ACC112 (cell line): ENCODE measurements around the gene UBE4B.
"Not testable (repeated sequence)": the region's sequence is repeated elsewhere in the genome, so short reads cannot be mapped to it uniquely, and the experiment has no call there.

Experiments
- H2AFZ ChIP-seq: fragments of 200-600 bp; sonication (generic); one replicate; pipeline ENCODE4 v1.6.0; 2017; ENCODE audit warnings: antibody characterized with exemption, low read length; ENCODE audit not compliant: unreplicated experiment
- H3K27ac ChIP-seq: fragments of 200-600 bp; sonication (generic); 2 replicates; pipeline ENCODE4 v1.5.1; 2014; ENCODE audit warnings: low read depth, mild to moderate bottlenecking, antibody characterized with exemption, low read length, moderate library complexity
- H3K27me3 ChIP-seq: fragments of 200-600 bp; sonication (generic); 2 replicates; pipeline ENCODE4 v1.6.1; 2014; ENCODE audit warnings: mild to moderate bottlenecking, antibody characterized with exemption, low read length, moderate library complexity, mixed read lengths; ENCODE audit not compliant: insufficient read depth
- H3K36me3 ChIP-seq: fragments of 200-600 bp; sonication (generic); 2 replicates; pipeline ENCODE4 v1.6.1; 2016; ENCODE audit warnings: mild to moderate bottlenecking, antibody characterized with exemption, low read length, moderate library complexity, mixed read lengths; ENCODE audit not compliant: insufficient read depth
- H3K4me1 ChIP-seq: fragments of 200-600 bp; sonication (generic); one replicate; pipeline ENCODE4 v1.6.1; 2016; ENCODE audit warnings: low read length, mixed read lengths; ENCODE audit not compliant: insufficient read depth, unreplicated experiment, control insufficient read depth
- H3K4me3 ChIP-seq: fragments of 200-600 bp; sonication (generic); 2 replicates; pipeline ENCODE4 v1.5.1; 2014; ENCODE audit warnings: mild to moderate bottlenecking, low read depth, low read length
- H3K79me2 ChIP-seq: fragments of 200-600 bp; sonication (generic); one replicate; pipeline ENCODE4 v1.6.0; 2016; ENCODE audit warnings: low read length; ENCODE audit not compliant: control insufficient read depth, unreplicated experiment, insufficient read depth

The UBE4B gene

GRCh38 chr1:10007169-10007568, 25.6 kb upstream of the UBE4B start:
- H3K36me3 ChIP-seq, result no peaks in the 10 kb centered on the region
- H2AFZ ChIP-seq, result no peak overlapping the region
- H3K4me1 ChIP-seq, result no peaks in the 10 kb centered on the region
- no peak overlapping the region for H3K27ac ChIP-seq
- H3K4me3 ChIP-seq, result no peak overlapping the region
- H3K79me2 ChIP-seq, result no peaks in the 10 kb centered on the region
- H3K27me3 ChIP-seq, result no peaks in the 10 kb centered on the region

- Histone ChIP-seq H3K4me1 (no peaks in the 10 kb centered on the region), H3K36me3 (no peaks in the 10 kb centered on the region), H3K27me3 (no peaks in the 10 kb centered on the region), H3K4me3 (no peak overlapping the region), H2AFZ (no peak overlapping the region), H3K27ac (no peak overlapping the region), H3K79me2 (no peaks in the 10 kb centered on the region)
Observed at GRCh38 chr1:10014016-10014415, 18.7 kb upstream of the UBE4B start.

GRCh38 chr1:10019561-10019960, 13.2 kb upstream of the UBE4B start:
- no peaks in the 10 kb centered on the region for H3K36me3 ChIP-seq

GRCh38 chr1:10020086-10020485, 12.7 kb upstream of the UBE4B start:
- H3K4me3 ChIP-seq, result no peak overlapping the region

More at GRCh38 chr1:10019561-10019960, 13.2 kb upstream of the UBE4B start:
- H2AFZ ChIP-seq, result no peak overlapping the region
- H3K4me3 ChIP-seq, result no peak overlapping the region
- no peaks in the 10 kb centered on the region for H3K4me1 ChIP-seq
- no peak overlapping the region for H3K27ac ChIP-seq
- H3K27me3 ChIP-seq, result no peaks in the 10 kb centered on the region
- no peaks in the 10 kb centered on the region for H3K79me2 ChIP-seq

GRCh38 chr1:10020678-10021077, 12.1 kb upstream of the UBE4B start:
- not testable (repeated sequence) for H3K27ac ChIP-seq, H3K27me3 ChIP-seq, H3K36me3 ChIP-seq, H2AFZ ChIP-seq, H3K79me2 ChIP-seq, H3K4me1 ChIP-seq, H3K4me3 ChIP-seq

More at GRCh38 chr1:10020086-10020485, 12.7 kb upstream of the UBE4B start:
- Histone ChIP-seq H3K27ac (no peak overlapping the region), H2AFZ (no peak overlapping the region), H3K27me3 (no peaks in the 10 kb centered on the region), H3K4me1 (no peaks in the 10 kb centered on the region), H3K36me3 (no peaks in the 10 kb centered on the region), H3K79me2 (no peaks in the 10 kb centered on the region)

- H3K4me3 ChIP-seq, H3K79me2 ChIP-seq, H3K27me3 ChIP-seq, H3K36me3 ChIP-seq, H3K27ac ChIP-seq, H3K4me1 ChIP-seq, H2AFZ ChIP-seq: not testable (repeated sequence)
Observed at GRCh38 chr1:10021992-10022391, 10.8 kb upstream of the UBE4B start.

GRCh38 chr1:10022656-10023055, 10.1 kb upstream of the UBE4B start:
- H2AFZ ChIP-seq, result no peak overlapping the region
- no peaks in the 10 kb centered on the region for H3K79me2 ChIP-seq
- no peaks in the 10 kb centered on the region for H3K4me1 ChIP-seq
- no peaks in the 10 kb centered on the region for H3K27me3 ChIP-seq
- no peak overlapping the region for H3K4me3 ChIP-seq
- H3K36me3 ChIP-seq, result no peaks in the 10 kb centered on the region
- H3K27ac ChIP-seq, result no peak overlapping the region

- H3K4me1 ChIP-seq, result no peaks in the 10 kb centered on the region
Observed at GRCh38 chr1:10025354-10025753, 7.4 kb upstream of the UBE4B start.

GRCh38 chr1:10027027-10027426, 5.7 kb upstream of the UBE4B start:
- Histone ChIP-seq H3K4me3 (no peak overlapping the region), H3K4me1 (peaks cover 7% of the 10 kb centered on the region), H3K79me2 (no peaks in the 10 kb centered on the region), H2AFZ (no peak overlapping the region), H3K27ac (no peak overlapping the region), H3K36me3 (no peaks in the 10 kb centered on the region), H3K27me3 (no peaks in the 10 kb centered on the region)

More at GRCh38 chr1:10025354-10025753, 7.4 kb upstream of the UBE4B start:
- H3K27me3 ChIP-seq, result no peaks in the 10 kb centered on the region
- no peaks in the 10 kb centered on the region for H3K79me2 ChIP-seq
- no peak overlapping the region for H3K27ac ChIP-seq
- H3K36me3 ChIP-seq, result no peaks in the 10 kb centered on the region
- no peak overlapping the region for H3K4me3 ChIP-seq
- H2AFZ ChIP-seq, result no peak overlapping the region

GRCh38 chr1:10028956-10029500, 3.7 kb upstream of the UBE4B start:
- H2AFZ ChIP-seq, H3K4me3 ChIP-seq, H3K4me1 ChIP-seq, H3K27me3 ChIP-seq, H3K27ac ChIP-seq, H3K36me3 ChIP-seq, H3K79me2 ChIP-seq: not testable (repeated sequence)

GRCh38 chr1:10031461-10031860, 1.3 kb upstream of the UBE4B start:
- H3K27ac ChIP-seq, result no peak overlapping the region
- peaks cover 22% of the 10 kb centered on the region for H3K79me2 ChIP-seq
- H3K4me1 ChIP-seq, result peaks cover 9% of the 10 kb centered on the region
- H2AFZ ChIP-seq, result no peak overlapping the region
- no peak overlapping the region for H3K4me3 ChIP-seq
- H3K27me3 ChIP-seq, result no peaks in the 10 kb centered on the region
- no peaks in the 10 kb centered on the region for H3K36me3 ChIP-seq
